GM21381 (cell line): ENCODE results near the gene DRG2.

Experiments
- ATAC-seq: cut with Tn5 transposase; IDR thresholded peaks from one replicate; pipeline ENCODE4 v1.9.1; 2021; ENCODE audit warnings: mild to moderate bottlenecking, moderate library complexity; ENCODE audit not compliant: unreplicated experiment

The DRG2 gene

DNA sequence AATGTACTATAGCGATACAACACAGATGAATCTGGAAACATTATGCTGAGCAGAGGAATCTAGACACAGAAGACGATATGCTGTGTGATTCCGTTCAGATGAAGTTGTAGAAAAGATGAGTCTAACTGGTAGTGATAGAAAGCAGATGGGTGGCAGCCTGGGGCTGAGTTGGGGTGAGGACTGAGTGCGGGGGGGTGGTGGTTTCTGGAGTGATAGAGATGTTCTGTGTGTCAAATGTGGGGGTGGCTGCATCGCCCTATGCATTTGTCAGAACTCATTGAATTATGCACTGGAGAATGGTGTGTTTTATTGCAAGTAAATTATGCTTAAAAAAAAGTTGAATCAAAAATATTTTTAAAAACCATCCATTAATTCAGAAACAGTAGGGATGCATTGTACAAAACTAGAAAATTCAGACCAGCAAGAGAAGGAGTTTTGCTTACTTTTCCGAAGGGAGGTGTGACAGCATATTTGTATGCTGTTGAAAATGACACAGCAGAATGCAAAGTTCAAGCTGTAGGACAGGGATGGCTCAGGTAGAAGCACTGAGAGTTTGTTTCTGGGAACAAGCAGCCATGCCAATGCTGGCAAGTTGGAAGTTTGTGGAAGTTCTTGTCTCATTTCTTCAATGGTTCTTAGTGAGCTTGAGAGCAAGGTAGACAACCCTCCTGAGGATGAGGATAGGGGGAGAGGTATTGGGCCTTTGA, 13.0 kb upstream of the DRG2 start:
- no peak for ATAC-seq

DNA sequence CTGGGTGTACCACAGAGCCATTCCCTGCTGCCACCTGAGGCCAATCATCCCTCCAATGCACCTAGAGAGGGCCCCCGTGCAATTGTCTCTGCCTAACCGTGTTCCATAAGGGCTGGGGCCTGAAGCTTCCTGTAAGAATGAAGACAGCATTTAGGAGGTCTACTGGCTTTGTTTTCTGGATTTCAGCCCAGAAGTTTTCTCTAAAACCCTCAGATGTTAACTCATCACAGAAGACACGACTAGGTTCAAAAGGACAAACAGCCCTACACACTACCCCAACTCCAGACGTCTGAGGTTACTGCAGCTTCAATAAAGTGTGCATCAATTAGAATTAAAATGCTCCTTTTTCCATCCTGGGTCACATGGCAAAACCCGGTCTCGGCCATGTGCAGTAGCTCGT, 10.8 kb upstream of the DRG2 start:
- no peak for ATAC-seq

DNA sequence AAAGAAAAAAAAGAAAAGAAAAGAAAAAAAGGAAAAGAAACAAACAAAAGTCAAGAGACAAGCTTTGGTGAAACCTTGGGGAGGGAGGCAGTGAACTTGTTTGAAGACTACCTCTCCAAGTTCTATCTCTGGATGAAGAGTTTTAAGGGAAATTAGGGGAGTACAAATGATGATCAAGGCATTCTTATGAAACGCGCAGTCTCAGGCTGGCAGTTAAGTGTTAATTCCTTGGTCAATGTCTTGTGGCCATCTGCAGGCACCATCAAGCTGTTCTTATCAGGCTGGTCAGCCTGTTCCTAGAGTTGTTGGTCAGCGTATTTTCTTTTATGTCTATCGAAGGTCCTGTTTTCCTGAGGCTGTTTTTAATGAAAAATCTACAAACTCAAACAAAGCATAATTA, 8.2 kb upstream of the DRG2 start:
- no peak for ATAC-seq

DNA sequence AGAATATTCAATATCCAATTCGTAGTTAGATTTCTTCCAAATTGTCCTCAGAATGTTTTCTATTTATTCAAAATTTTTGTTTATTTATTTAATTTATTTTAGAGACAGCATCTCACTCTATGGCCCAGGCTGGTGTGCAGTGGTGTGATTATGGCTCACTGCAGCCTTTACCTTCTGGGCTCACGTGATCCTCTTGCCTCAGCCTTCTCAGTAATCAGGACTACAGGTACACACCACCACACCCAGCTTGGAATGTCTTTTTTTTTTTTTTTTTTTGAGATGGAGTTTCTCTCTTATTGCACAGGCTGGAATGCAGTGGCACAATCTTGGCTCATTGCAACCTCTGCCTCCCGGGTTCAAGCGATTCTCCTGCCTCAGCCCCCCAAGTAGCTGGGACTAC, 3.5 kb upstream of the DRG2 start:
- no peak for ATAC-seq

DNA sequence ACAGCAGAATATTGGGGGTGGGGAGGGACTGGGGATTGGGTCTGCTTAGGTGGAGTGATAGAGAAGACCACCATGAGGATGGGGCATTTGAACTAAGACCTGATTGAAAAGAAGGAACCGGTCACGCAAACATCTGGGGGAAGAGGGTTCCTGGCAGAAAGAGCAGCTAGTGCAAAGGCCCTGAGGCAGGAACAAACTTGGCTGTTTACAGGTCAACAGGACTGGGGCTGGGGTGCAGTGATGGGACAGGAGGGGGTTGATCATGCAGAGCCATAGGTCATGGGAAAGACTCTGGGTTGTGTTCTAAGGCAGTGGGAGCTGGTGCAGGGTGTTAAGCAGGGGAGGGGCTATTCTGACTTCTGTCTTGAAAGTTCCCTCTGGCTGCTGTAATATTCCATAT, 1.9 kb downstream of the DRG2 start:
- no peak for ATAC-seq

DNA sequence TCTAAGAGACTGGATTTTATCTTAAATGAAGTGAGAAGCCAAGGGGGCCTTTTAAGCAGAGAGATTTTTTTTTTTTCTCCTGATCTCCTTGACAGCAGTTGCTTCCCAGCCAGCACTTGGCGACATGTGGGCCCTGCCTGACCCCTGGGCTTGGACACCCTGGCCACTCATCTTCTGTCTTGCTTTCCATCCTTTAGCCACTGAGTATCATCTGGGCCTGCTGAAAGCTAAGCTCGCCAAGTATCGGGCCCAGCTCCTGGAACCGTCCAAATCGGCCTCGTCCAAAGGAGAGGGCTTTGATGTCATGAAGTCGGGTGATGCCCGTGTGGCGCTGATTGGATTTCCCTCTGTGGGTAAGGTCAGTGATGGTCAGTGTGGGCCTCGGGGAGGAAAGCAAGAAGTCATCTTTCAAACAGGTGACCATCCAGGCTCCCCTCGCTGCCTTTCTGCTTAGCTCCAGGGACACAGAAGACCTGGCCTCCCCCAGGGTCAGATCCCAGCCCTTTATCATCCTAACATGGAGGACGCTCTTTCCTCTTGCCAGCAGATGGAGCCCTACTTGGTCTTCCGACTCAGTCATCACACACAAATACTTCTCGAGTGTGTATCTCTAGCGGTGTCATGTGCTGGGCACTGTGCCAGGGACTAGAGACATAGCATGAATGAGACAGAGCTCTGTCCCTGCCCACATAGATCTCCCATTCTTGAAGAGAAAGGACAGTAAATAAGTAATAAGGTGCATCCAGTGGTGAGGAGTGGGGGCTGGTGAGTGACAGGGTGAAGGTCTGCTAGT, 6.1 kb downstream of the DRG2 start:
- no peak for ATAC-seq

DNA sequence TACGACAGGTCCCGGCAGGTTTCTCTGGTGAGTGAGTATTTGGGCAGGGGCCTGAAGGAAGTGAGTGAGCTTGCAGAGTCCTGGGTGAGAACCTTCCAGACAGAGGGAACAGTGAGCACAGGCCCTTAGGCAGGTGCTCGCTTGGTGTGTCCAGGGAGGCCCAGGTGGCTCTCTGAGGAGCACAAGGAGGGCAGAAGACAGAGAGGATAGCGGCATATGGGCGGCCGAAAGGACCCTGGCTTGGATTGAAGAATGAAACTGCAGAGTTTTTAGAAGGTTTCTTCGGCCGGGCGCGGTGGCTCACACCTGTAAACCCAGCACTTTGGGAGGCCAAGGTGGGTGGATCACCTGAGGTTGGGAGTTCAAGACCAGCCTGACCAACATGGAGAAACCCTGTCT, 6.7 kb downstream of the DRG2 start:
- ATAC-seq, result no peak

DNA sequence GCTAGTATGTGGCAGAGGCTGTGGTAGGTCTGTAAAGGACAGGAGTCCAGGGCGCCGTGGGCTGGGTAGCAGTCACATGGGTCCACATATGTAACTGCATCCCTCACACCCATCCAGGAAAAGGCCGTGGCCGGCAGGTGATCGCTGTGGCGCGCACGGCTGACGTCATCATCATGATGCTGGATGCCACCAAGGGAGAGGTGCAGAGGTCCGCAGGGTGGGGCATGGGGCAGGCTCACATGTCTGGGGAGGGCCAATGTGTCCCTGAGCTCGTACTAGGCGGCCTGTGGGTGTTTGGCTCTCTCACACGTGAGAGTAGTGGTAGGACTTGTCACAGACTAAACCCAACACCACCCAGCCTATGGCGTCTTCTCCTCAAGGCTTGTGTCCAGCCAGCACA, 11.8 kb downstream of the DRG2 start:
- no peak for ATAC-seq

DNA sequence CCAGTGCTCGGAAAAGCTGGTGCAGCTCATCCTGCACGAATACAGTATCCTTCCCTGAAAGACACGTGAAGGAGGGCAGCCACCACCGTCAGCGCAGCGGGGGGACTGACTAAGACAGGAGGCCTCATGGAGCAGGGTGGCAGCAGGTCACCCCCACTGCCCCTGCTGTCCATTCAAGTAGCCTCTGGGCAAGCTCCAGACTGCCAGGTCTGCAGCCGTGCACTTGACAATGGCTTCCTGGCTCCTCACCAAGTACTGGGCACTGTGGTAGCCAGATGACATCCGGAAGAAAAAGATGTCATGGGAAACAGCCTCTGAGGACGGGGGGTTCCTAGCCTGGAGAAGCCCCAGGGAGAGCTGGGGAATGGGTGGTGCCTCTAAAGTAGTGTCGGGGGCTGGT, 12.9 kb downstream of the DRG2 start:
- ATAC-seq, result no peak

DNA sequence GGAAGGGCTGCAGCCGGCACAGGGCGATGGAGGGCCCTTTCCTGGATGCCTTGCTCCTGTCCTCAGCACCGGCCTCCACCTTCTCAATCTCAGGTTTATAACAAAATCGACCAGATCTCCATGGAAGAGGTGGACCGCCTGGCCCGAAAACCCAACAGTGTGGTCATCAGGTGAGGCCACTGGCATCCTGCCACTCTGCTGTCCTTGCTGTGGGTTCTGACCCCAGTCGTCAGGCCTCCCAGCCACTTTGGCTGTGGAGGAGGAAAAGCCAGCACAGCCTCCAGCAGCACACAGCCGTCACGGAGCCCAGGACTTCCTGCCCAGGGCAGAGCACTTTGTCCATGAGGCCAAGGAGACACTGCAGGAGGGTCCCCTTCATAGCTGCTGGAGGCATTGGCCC, 14.1 kb downstream of the DRG2 start:
- ATAC-seq, result no peak

DNA sequence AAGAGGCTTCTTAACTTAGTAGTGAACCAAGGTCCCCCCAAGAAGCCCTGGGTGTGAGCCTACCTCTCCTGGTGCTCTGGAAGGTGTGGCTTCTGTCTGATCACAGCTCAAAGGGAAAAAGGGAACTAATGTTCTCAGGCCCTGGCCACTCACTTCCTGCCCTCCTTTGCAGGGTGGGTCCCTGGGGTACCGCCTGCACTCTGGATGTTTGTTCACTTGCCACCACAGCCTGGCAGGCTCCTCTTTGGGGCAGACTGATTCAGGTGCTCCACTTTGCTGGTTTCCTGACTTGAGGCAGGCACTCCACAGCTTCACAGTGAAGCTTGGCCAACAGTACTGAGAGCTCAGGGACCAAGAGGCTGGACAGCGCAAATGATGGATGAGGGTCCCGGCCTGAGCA, 14.9 kb downstream of the DRG2 start:
- ATAC-seq, result no peak

DNA sequence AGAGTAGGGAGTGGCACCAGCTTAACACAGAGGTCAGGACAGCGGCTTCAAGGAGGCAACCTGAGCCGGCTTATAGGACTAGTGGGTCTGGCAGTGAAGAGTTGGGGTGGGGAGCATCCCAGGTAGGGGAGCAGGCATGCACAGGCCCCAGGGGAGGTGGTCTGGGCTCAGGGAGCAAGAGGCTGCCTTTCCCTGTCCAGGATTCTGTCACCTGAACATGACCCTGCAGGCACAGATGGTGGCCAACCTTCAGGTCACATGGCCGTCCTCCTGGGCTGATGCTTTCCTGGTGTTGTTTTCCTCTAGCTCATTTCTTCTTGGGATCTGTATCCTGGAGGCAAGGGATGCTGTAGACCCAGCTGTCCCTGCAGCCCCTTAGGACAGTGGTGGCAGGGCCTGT, 17.3 kb downstream of the DRG2 start:
- no peak for ATAC-seq

DNA sequence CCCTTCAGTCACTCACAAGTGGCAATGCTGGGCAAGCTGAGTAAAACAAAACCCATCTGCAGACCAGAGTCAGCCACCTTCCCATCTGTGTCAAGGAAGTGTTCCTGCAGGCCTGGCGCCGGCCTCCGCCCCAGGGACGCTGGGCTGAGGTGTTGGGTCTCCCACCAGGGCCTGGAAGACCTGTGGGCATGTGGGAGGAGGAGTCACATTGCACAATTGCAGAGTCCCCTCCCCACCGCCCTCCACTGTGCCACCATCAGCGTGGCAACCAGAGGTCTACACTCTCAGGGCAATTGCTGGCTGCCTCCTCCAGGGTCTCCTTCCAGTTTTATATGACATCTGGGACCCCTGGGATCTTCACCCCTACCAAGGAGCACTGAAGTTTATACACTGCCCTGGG, 17.8 kb downstream of the DRG2 start:
- no peak for ATAC-seq

DNA sequence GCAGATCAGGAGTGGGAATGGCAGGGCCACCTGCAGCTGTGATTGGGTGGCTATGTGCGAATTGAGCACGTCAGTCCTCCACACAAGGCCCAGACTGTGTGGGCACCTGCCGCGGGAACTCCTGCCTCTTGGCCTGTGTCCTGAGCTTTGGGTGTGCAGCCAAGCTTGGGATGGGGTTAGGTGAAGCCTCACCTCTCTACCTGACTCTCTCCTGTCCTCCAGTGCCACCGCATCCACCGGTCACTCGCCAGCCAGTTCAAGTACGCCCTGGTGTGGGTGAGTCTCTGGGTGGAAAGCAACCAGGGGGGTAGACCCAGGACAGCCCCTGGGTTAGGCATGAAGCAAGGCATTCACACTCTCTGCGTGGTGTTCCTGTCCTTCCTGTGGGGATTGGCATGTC, 18.5 kb downstream of the DRG2 start:
- ATAC-seq, result no peak

DNA sequence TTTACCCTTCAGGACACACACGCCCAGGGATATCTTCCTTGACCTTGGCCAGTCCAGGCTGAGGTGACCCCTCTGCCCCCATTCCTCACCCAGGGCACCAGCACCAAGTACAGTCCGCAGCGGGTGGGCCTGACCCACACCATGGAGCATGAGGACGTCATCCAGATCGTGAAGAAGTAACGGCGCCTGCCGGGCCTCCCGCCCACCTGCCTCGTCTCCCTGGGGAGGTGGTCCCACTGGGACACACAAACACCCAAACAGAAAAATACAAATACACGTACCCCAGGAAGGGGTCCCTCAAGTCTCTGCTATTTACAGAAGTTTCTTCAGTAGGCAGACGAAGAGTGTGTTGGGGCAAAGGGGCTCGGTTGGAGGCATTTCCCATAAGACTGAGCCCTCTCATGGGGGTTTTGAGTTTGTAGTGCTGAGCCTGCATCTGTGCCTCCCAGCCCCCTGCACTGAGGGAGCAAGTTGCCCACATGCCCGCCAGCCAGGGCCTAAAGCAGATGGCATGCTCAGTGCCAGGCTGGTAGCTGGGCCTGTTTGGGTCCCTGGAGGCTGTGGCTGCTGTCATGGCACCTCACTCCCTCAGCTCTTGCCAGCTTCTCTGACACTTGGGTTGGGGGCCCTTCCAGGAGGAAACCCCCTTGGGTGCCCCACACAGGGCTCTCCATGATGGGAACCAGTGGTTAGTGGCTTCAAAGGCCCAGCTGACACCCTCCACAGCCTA, 19.5 kb downstream of the DRG2 start:
- no peak for ATAC-seq

DNA sequence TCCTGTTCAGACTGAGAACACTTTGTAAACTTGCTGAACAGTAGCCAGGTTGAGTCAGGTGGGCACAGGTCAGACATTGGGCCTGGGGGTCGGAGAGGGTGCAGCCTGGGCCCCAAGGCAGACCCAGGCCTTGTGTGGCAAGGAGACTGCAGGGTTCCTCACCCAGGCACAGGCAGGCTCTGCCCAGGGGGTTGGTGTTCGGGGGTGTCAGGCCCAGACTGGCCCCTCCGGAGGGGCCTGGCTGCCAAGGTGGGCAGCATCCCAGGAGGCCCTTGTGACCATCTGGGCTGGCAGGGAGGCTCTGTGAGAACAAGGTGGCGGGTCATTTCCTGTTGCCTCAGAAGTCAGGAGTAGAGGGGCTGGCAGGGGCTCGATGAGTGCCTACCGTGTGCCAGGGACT, 20.2 kb downstream of the DRG2 start:
- no peak for ATAC-seq

DNA sequence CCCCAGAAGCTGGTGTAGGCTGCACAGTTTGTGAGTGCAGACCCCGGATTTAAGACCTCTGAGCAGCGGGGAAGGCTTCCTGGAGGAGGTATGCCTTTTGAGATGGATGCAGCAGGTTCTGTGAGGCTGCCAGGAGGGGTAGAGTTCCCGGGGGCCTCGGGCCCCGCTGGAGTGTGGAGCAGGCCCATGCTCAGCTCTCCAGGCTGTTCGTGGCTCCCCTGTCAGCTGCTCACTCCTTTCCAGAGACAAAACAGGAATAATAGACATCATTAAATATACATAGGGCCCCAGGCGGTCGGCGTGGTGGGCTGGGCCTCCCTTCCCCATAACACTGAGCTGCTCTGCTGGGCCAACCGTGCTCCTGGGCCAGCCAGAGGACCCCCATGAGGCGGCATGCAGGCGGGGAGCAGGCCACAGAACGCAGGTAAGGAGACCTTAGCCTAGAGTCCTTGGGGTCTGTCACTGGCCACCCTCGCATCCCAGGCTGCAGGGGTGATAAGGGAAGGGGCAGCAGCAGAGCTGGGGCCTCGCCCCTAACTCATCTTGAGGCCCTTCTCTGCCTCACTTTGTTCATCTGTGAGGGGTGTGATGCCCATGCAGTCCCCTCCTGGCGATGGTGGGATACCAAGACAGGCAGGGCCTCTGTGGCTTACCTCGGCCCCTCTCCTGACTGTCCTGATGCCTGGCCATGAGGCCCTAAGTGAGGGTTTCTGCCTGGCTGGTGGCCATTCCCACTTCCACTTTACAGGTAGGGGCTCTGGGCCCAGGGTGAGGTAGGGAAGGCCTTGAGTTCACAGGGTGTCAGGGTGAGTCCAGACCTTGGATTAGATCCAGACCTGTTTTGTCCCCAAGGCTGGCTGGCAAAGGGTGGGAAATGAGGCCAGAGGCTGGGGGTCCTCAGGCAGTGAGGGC, 20.9 kb downstream of the DRG2 start, which contains the start of gene MYO15A:
Gene MYO15A (plus strand): TSS at position 356 of the 912 bp plus-strand sequence. CDS start 10,045 bp downstream, outside the sequence.
- no peak for ATAC-seq

DNA sequence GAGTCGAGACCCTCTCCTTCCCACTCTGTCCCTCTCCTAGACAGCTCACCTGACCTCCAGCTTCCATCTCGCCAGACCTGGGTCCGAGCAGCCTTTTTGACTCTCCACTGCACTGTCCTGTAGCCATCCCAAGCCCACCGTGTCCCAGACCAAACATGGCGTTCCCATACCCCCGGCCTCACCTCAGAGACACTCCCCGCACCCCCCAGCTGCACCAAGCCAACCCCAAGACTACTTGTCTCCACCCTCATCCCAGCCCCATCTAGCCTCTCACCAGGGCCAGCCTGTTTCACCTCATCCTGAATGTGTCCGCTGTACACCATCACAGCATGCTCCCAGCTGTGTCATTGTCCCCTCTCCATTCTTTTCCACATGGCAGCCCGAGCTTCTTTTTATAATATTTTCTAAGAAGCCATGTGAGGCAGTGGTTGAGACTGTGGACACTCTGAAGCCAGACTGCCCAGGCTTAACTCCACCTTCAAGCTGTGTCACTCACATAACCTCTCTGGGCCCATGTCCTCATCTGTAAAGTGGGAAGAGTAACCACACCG, 22.3 kb downstream of the DRG2 start:
- ATAC-seq, result no peak

DNA sequence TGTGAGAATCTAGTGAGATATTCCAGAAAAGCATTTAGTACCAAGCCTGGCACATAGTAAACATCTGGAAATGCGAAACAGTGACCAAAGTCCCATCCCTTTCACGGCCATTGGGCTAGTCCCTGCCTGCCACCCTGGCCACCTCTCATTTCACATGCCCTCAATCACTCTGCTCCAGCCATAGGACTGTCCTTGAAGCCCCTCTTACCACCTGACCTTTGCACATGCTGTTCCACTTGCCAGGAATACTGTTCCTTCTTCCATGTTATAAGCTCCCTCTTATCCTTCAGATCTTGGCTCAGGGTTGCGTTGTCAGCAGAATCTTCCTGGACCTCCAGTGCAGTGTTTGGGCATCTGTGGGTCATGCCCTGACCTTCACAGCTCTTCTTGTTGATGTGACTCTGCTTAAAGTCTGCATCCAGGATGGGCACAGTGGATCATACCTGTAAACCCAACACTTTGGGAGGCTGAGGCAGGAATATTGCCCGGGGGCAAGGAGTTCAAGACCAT, 22.9 kb downstream of the DRG2 start:
- ATAC-seq, result no peak

DNA sequence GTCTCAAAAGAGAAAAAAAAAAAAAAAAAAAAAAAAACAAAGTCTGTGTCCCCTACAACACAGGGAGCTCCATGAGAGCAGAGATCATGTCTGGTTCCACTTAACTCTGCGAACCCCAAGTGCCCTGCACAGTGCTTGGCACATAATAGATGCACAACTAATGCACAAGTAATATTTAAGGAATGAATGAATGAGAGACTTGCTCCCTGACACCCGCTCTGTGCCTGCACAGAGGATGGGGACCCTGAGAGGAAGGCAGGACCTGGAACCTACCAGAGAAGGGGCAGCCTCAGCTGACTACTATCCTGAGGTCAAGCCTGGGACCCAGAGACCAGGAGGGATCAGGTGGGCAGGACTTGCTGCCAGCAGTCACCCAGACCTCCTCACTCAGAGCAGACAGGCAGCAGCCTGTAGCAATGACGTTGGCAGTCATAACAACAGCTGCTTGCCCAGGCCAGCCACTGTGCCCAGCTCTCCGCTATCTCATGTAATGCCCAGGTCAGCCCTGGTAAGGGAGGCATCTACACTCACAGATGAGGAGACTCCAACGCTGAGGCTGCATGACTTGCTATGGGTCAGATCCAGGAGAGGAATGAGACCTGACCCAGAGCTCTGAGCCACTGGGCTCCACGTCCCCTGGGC, 23.7 kb downstream of the DRG2 start:
- no peak for ATAC-seq
